Ovary (tissue), 9 donors: ENCODE measurements around the gene COQ7. TPM values are rescaled to one million over a fixed set of nuclear protein-coding genes. Genes with fewer than 3 reads are reported as not detected.

Experiments
- DNase-seq, 5 donors: peaks; one replicate each; pipeline ENCODE4 v3.0.0-alpha.2; 2019 to 2020
- H3K27ac ChIP-seq, 2 donors: fragments of 200-600 bp; one replicate each; pipeline versions ENCODE4 v1.5.1 to v1.8.0; 2019 to 2022
- H3K27me3 ChIP-seq: fragments of 200-600 bp; one replicate; pipeline ENCODE4 v1.8.0; 2022
- H3K36me3 ChIP-seq: fragments of 200-600 bp; sonication (generic); one replicate; pipeline ENCODE4 v1.5.1; 2019
- H3K4me1 ChIP-seq: one replicate; pipeline ENCODE4 v1.8.1; 2013; ENCODE audit warnings: mild to moderate bottlenecking, moderate library complexity; ENCODE audit not compliant: insufficient read depth
- H3K4me3 ChIP-seq: fragments of 200-600 bp; sonication (generic); one replicate; pipeline ENCODE4 v1.5.1; 2017
- H3K9me3 ChIP-seq, 2 donors: fragments of 200-600 bp in 1 of 2; sonication (generic) in 1 of 2; one replicate each; pipeline versions ENCODE4 v1.5.1 to v1.8.1; 2013 to 2019; ENCODE audit warnings: mild to moderate bottlenecking in 1 of 2, moderate library complexity in 1 of 2
- CTCF ChIP-seq, 3 donors: fragments of 450-650 bp in 2 of 3; fragments of 200-600 bp in 1 of 3; IDR thresholded peaks; one replicate each; pipeline versions ENCODE4 v1.5.1 to v1.8.0; 2016 to 2022; ENCODE audit warnings: antibody characterized with exemption in 3 of 3, mild to moderate bottlenecking in 1 of 3
- EP300 ChIP-seq: sonication (generic); formaldehyde crosslinking; IDR thresholded peaks from one replicate; pipeline ENCODE4 v1.6.1; 2017; ENCODE audit warnings: antibody characterized with exemption
- POLR2A ChIP-seq: fragments of 450-650 bp; IDR thresholded peaks from one replicate; pipeline ENCODE4 v1.6.1; 2017; ENCODE audit warnings: antibody characterized with exemption, mild to moderate bottlenecking, moderate library complexity
- WGBS, 3 donors: extraction: QIAGEN DNeasy Blood & Tissue Kit in 1 of 3; methylation state at CpG; one replicate each; pipeline versions ENCODE4 v1.1.5 to v1.1.7; 2013 to 2017; 5-methylcytosine and 5-hydroxymethylcytosine counted together
- intact Hi-C, 4 donors: fragments of 100-400 bp; cut with DNase I; formaldehyde crosslinking; loops; one replicate each; pipeline versions ENCODE4 v1.11.0 to v1.15.1; 2022 to 2023
- polyA plus RNA-seq, 2 donors: library from polyadenylated mRNA; stranded (reverse); fragments of 200-250 nt in 1 of 2; fragments of 350-450 nt in 1 of 2; fragmentation: Illumina TruSeq in 1 of 2; extraction: RNeasy Lipid Tissue Mini Kit (QIAGEN cat#74804) in 1 of 2; gene quantifications; one replicate each; pipeline ENCODE4 v1.2.3, GENCODE V29; 2013 to 2014
- total RNA-seq, 7 donors: library from RNA; depleted of rRNA in 2 of 7; stranded (reverse); fragments of >200 nt in 2 of 7; fragmentation: NEBNext Ultra II Directional in 3 of 7; extraction: Animal tissue kit (Norgen Biotek cat#: 25700) in 3 of 7; gene quantifications; one replicate each; pipeline versions ENCODE4 v1.1.0 to v1.2.4, GENCODE V29; 2016 to 2023
- donor health status: DM: no; HTN: no; CAD: no; lungs with moderate emphysema.
- donor health status: DM: no; HTN: no; CAD: no.
- donor health status: Bipolar disorder and iron deficiency.
- donor health status: DM: yes; HTN: yes; CAD: no.
- donor health status: DM: no; HTN: no; CAD: no.
- donor health status: DM: yes; HTN: yes; CAD: no.

COQ7 gene
- total and polyA plus RNA-seq, 9 donors, result 19.5 to 39.9 (median 30.9) TPM

- WGBS, 3 donors, result 67 to 72% (median 70%) methylated on average over 6 of the region's 6 CpGs
- no peak for TF ChIP-seq POLR2A
- TF ChIP-seq EP300, result no peak
- no peak for TF ChIP-seq CTCF (IDR thresholded peaks at IDR 0.05)
- no peaks in the 10 kb centered on the region for H3K4me1 ChIP-seq
Observed at GRCh38 chr16:19105131-19105530, 37.7 kb downstream of the COQ7 start.

GRCh38 chr16:19105891-19106624, 38.6 kb downstream of the COQ7 start:
- intact Hi-C loops, result loop anchor here in 1 of 4 donors (10.0 kb wide), 1 partner anchor 49 kb away; no protein-coding TSS in a partner anchor
- TF ChIP-seq CTCF (IDR thresholded peaks at IDR 0.05) (no peak), POLR2A (no peak), EP300 (no peak)
- WGBS, 3 donors, result 71 to 82% (median 82%) methylated on average over 11 of the region's 11 CpGs
- no peak overlapping the region for H3K27ac ChIP-seq
- no peaks in the 10 kb centered on the region for H3K36me3 ChIP-seq
- no peaks in the 10 kb centered on the region for H3K9me3 ChIP-seq
- H3K4me1 ChIP-seq, result no peaks in the 10 kb centered on the region
- no peak for DNase-seq
- no peaks in the 10 kb centered on the region for H3K27me3 ChIP-seq
- no peak overlapping the region for H3K4me3 ChIP-seq

More at GRCh38 chr16:19105131-19105530, 37.7 kb downstream of the COQ7 start:
- Histone ChIP-seq H3K4me3 (no peak overlapping the region), H3K36me3 (no peaks in the 10 kb centered on the region), H3K27ac (no peak overlapping the region), H3K27me3 (no peaks in the 10 kb centered on the region), H3K9me3 (no peaks in the 10 kb centered on the region)
- intact Hi-C loops, result loop anchor here in 1 of 4 donors (10.0 kb wide), 1 partner anchor 50 kb away; no protein-coding TSS in a partner anchor
- DNase-seq, result no peak

GRCh38 chr16:19106625-19107020, 39.2 kb downstream of the COQ7 start:
- intact Hi-C loops, result loop anchor here in 1 of 4 donors (10.0 kb wide), 1 partner anchor 48 kb away; no protein-coding TSS in a partner anchor
- no peak for DNase-seq
- WGBS, 3 donors, result 89 to 98% (median 96%) methylated on average over 2 of the region's 2 CpGs
- TF ChIP-seq CTCF (IDR thresholded peaks at IDR 0.05) (no peak), POLR2A (no peak), EP300 (no peak)
- no peak overlapping the region for H3K4me3 ChIP-seq
- H3K4me1 ChIP-seq, result no peaks in the 10 kb centered on the region
- H3K9me3 ChIP-seq, result no peaks in the 10 kb centered on the region
- H3K27me3 ChIP-seq, result no peaks in the 10 kb centered on the region
- H3K27ac ChIP-seq, result no peak overlapping the region
- H3K36me3 ChIP-seq, result no peaks in the 10 kb centered on the region

- H3K27me3 ChIP-seq, result no peaks in the 10 kb centered on the region
- intact Hi-C loops, result loop anchor here in 1 of 4 donors (10.0 kb wide), 1 partner anchor 46 kb away; no protein-coding TSS in a partner anchor
- DNase-seq, result no peak
- no peaks in the 10 kb centered on the region for H3K4me1 ChIP-seq
- 81 to 84% (median 83%) methylated on average over 9 of the region's 9 CpGs for WGBS, 3 donors
- TF ChIP-seq POLR2A, result no peak
- no peak for TF ChIP-seq EP300
- TF ChIP-seq CTCF (IDR thresholded peaks at IDR 0.05), result no peak
- no peak overlapping the region for H3K27ac ChIP-seq
- no peak overlapping the region for H3K4me3 ChIP-seq
- H3K36me3 ChIP-seq, result no peaks in the 10 kb centered on the region
- no peaks in the 10 kb centered on the region for H3K9me3 ChIP-seq
Observed at GRCh38 chr16:19108409-19109287, 41.2 kb downstream of the COQ7 start.
